ENCODE measurements around the gene CD300LF. TPM values are rescaled to one million over a fixed set of nuclear protein-coding genes. Genes with fewer than 3 reads are reported as not detected.

CD300LF gene
- total and polyA plus RNA-seq, 10 of the 15 experiments (the other 5 are each of a cell fraction or from before 2014, with no cell fraction given) = 0.15 TPM; not detected in 9

DNA sequence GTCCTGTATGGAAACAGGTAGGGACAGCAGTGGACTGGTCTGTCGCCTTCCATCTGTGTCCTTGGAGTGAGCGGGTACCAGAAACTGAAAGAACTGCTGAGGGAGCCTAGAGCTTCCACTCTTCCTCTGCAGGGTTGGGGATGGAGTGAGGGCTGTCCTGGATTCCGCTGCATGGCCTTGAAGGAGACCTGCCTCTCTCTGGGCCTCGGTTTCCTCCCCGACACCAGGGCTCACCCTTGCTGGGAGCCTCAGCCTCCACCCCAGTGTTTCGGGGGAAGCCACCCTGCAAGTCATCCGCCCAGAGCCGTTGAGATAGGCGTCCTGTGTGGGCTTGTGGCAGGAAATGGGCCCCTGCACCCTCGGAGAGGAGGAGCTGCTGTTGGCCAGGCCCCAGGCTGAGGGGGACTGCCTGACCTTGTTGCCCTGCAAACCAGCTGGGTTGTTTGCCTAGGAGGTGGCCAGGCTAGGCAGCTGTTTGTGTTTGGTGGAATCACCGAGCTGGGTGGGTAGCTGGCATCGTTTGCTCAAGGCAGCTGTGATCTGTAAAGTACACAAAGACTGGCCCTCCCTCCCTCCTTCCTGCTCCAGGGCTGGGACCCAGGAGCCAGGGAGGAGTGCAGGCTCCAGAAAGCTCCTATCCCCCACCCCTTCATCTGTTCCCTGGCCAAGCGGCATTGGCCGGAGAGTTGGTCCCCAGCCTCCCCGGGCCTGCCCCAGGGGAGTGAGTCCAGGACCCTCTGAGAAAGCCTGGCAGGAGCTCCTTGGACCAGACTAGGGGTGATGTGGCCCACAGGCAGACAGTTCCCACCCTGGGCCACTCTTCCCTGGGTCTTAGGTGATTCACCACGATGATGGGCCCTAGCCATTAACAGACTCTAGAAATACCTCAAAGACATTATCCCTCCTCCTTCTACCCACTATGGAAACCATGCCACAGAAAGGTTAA, 25.6 kb upstream of the CD300LF start:
- FAIRE-seq = no peak
- no peaks in the 10 kb centered on the region for H3K79me2 ChIP-seq (ENCODE audit: control insufficient read depth, insufficient read depth, low read length)
- H3K27ac ChIP-seq (ENCODE audit: control insufficient read depth, insufficient read depth) = peak overlapping the region; percentile 47
- peak overlapping the region; percentile 74 for H2AFZ ChIP-seq (ENCODE audit: control insufficient read depth, low read depth, low read length)
- H4K20me1 ChIP-seq (ENCODE audit: control insufficient read depth, insufficient read depth) = no peaks in the 10 kb centered on the region
- peak overlapping the region; percentile 69 for H3K4me3 ChIP-seq
- no peaks in the 10 kb centered on the region for H3K36me3 ChIP-seq (ENCODE audit: control insufficient read depth in 2 of 2, insufficient read depth in 2 of 2, low read length in 1 of 2)
- H3K4me2 ChIP-seq (ENCODE audit: control insufficient read depth, insufficient read depth) = peak overlapping the region; percentile 99
- no TSS peak for BruUV-seq (replicated peaks)
- DNase-seq (ENCODE audit: low read depth, low spot score) = peak; percentile 60
- H3K27me3 ChIP-seq (replicated peaks in 1 of 2; ENCODE audit: control insufficient read depth in 2 of 2, insufficient read depth in 2 of 2, low read length in 1 of 2) = no peaks in the 10 kb centered on the region
- WGBS (ENCODE audit: insufficient coverage, insufficient replicate concordance, low lambda C conversion rate, missing lambda C conversion rate) = 18% methylated on average over 16 of the region's 16 CpGs
- ATAC-seq = peak; percentile 75
- H3K9ac ChIP-seq (ENCODE audit: control insufficient read depth, insufficient read depth, low read length) = peak overlapping the region; percentile 67
- in situ Hi-C loops (cut with MboI) = loop anchor here (5.0 kb wide), 1 partner anchor 81 kb away; no protein-coding TSS in a partner anchor
- ChIA-PET SMC1A (ENCODE audit: uncharacterized antibody, unreplicated experiment) (interaction anchor here (0.6 to 5.4 kb wide), 19 partner anchors 8 to 451 kb away, joined by 3 to 152 read pairs (median 6); partner anchors contain the start of genes CD300H and NAT9), CTCF (interaction anchor here (0.7 to 5.0 kb wide), 40 partner anchors 8 to 440 kb away, joined by 3 to 349 read pairs (median 4); partner anchors contain the start of genes CD300A, CD300H, FDXR and NAT9), RAD21 (ENCODE audit: unreplicated experiment) (interaction anchor here (0.6 to 5.0 kb wide), 23 partner anchors 7 to 222 kb away, joined by 3 to 299 read pairs (median 6); partner anchors contain the start of genes CD300C, CD300H, FDXR and NAT9), POLR2A (interaction anchor here (0.6 to 4.1 kb wide), 14 partner anchors 8 to 560 kb away, joined by 3 to 37 read pairs (median 4); partner anchors contain the start of gene FDXR)
- peaks cover 48% of the 10 kb centered on the region for H3K4me1 ChIP-seq (ENCODE audit: control insufficient read depth, insufficient read depth, low read length)
- intact Hi-C loops (cut with micrococcal nuclease; ENCODE audit: unreplicated experiment) = loop anchor here (5.0 kb wide), 1 partner anchor 51 kb away; no protein-coding TSS in a partner anchor
- H3K9me3 ChIP-seq (replicated peaks; ENCODE audit: control insufficient read depth, insufficient read depth, low read length) = no peaks in the 10 kb centered on the region; the same call in 2 of the 3 replicates
- TF ChIP-seq MXI1 (IDR thresholded peaks at IDR 0.05; ENCODE audit: low read depth, low read length) = no peak; the same call in 1 of the 2 replicates
- TF ChIP-seq IKZF2 (IDR thresholded peaks at IDR 0.05) = no peak; a peak in 1 of 4 replicates
- TF ChIP-seq SUZ12 (IDR thresholded peaks at IDR 0.05; ENCODE audit: unreplicated experiment) = no peak
- peak; percentile 35; the same call in 1 of the 2 replicates for TF ChIP-seq LARP7 (IDR thresholded peaks at IDR 0.05)
- TF ChIP-seq, protein P1, sequence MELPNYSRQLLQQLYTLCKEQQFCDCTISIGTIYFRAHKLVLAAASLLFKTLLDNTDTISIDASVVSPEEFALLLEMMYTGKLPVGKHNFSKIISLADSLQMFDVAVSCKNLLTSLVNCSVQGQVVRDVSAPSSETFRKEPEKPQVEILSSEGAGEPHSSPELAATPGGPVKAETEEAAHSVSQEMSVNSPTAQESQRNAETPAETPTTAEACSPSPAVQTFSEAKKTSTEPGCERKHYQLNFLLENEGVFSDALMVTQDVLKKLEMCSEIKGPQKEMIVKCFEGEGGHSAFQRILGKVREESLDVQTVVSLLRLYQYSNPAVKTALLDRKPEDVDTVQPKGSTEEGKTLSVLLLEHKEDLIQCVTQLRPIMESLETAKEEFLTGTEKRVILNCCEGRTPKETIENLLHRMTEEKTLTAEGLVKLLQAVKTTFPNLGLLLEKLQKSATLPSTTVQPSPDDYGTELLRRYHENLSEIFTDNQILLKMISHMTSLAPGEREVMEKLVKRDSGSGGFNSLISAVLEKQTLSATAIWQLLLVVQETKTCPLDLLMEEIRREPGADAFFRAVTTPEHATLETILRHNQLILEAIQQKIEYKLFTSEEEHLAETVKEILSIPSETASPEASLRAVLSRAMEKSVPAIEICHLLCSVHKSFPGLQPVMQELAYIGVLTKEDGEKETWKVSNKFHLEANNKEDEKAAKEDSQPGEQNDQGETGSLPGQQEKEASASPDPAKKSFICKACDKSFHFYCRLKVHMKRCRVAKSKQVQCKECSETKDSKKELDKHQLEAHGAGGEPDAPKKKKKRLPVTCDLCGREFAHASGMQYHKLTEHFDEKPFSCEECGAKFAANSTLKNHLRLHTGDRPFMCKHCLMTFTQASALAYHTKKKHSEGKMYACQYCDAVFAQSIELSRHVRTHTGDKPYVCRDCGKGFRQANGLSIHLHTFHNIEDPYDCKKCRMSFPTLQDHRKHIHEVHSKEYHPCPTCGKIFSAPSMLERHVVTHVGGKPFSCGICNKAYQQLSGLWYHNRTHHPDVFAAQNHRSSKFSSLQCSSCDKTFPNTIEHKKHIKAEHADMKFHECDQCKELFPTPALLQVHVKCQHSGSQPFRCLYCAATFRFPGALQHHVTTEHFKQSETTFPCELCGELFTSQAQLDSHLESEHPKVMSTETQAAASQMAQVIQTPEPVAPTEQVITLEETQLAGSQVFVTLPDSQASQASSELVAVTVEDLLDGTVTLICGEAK (IDR thresholded peaks at IDR 0.05; ENCODE audit: borderline replicate concordance) = no peak
- peak; percentile 14; the same call in 1 of the 2 replicates for TF ChIP-seq CREM (IDR thresholded peaks at IDR 0.05; ENCODE audit: low read depth)
- TF ChIP-seq SMAD1 (IDR thresholded peaks at IDR 0.05; ENCODE audit: low read depth, partially characterized antibody) = peak; percentile 27
- TF ChIP-seq, protein P2, sequence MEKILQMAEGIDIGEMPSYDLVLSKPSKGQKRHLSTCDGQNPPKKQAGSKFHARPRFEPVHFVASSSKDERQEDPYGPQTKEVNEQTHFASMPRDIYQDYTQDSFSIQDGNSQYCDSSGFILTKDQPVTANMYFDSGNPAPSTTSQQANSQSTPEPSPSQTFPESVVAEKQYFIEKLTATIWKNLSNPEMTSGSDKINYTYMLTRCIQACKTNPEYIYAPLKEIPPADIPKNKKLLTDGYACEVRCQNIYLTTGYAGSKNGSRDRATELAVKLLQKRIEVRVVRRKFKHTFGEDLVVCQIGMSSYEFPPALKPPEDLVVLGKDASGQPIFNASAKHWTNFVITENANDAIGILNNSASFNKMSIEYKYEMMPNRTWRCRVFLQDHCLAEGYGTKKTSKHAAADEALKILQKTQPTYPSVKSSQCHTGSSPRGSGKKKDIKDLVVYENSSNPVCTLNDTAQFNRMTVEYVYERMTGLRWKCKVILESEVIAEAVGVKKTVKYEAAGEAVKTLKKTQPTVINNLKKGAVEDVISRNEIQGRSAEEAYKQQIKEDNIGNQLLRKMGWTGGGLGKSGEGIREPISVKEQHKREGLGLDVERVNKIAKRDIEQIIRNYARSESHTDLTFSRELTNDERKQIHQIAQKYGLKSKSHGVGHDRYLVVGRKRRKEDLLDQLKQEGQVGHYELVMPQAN (conservative IDR thresholded peaks at IDR 0.05) = no peak
- peak; percentile 28; the same call in 1 of the 2 replicates for TF ChIP-seq EED (IDR thresholded peaks at IDR 0.05; ENCODE audit: low read depth)
- 0 out of 2 replicates have a peak, but pooled peaks have one; percentile 58 for TF ChIP-seq POLR2AphosphoS2 (IDR thresholded peaks at IDR 0.05; ENCODE audit: low read depth, low read length)
- 0 out of 2 replicates have a peak, but pooled peaks have one; percentile 21 for TF ChIP-seq CBFB (IDR thresholded peaks at IDR 0.05; ENCODE audit: low read depth)
- TF ChIP-seq, protein P3, sequence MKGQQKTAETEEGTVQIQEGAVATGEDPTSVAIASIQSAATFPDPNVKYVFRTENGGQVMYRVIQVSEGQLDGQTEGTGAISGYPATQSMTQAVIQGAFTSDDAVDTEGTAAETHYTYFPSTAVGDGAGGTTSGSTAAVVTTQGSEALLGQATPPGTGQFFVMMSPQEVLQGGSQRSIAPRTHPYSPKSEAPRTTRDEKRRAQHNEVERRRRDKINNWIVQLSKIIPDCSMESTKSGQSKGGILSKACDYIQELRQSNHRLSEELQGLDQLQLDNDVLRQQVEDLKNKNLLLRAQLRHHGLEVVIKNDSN (IDR thresholded peaks at IDR 0.05; ENCODE audit: borderline replicate concordance, extremely low read length, insufficient read depth, low read depth, low read length) = no peak
- TF ChIP-seq ATF7 (IDR thresholded peaks at IDR 0.05; ENCODE audit: low read depth) = 0 out of 2 replicates have a peak, but pooled peaks have one; percentile 29
- TF ChIP-seq SP1 (IDR thresholded peaks at IDR 0.05; ENCODE audit: low read depth, low read length) = peak; percentile 57
- TF ChIP-seq ZNF274 (IDR thresholded peaks at IDR 0.05; ENCODE audit: insufficient read depth, insufficient read length) = no peak
